SK-N-MC (cell line): ENCODE data around the gene MPG.
"Not testable (repeated sequence)": the region's sequence is repeated elsewhere in the genome, so short reads cannot be mapped to it uniquely, and the experiment has no call there.

Experiments used
- EZH2 ChIP-seq: fragments of 200-600 bp; sonication (generic); IDR thresholded peaks from one replicate; pipeline ENCODE4 v1.6.1; 2017; ENCODE audit warnings: antibody characterized with exemption
- FOXP2 ChIP-seq: optimal IDR thresholded peaks from 2 replicates; pipeline ENCODE3; 2011; ENCODE audit warnings: mild to moderate bottlenecking, moderate library complexity; ENCODE audit not compliant: insufficient read depth; ENCODE audit errors: extremely low read length, control extremely low read depth
- POLR2AphosphoS5 ChIP-seq: IDR thresholded peaks from 2 replicates; pipeline ENCODE4 v1.6.1; 2012; ENCODE audit warnings: mild to moderate bottlenecking, low read depth, low read length, borderline replicate concordance

DNA sequence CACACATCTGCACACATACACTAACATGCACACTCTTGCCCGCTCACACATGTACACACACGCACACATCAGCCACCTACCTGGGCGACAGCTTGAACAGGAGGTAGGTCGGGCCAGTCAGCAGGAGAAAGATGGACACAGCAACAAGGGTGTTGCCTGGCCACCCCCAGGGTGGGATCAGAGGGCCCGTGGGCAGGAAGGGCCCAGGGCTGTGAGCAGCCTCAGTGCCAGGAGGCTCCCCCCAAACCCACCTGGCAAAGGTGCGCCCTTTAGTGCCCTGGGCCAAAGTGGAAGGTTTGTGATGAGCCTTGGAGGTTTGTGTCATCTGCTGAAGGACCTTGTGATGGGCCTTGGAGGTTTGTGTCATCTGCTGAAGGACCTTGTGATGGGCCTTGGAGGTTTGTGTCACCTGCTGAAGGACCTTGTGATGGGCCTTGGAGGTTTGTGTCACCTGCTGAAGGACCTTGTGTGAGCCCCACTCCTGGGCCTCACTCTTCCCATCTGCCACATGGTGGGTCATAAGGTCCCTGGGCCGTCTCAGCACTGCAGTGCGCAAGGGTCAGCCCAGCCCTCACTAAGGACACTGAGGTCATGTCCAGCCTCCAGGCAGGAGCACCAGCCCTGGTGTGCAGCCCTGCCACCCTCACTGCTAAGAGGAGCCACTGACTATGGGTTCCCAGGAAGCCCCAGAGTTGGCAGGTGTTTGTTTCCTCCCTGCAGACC lies 44.7 kb upstream of the MPG start:
- not testable (repeated sequence) for TF ChIP-seq POLR2AphosphoS5, EZH2, FOXP2
